IMR-90 (cell line): ENCODE measurements around the gene SOBP. TPM values are rescaled to one million over a fixed set of nuclear protein-coding genes. Genes with fewer than 3 reads are reported as not detected.

Experiments used
- ATAC-seq: fragments of 200-7000 bp; cut with Tn5 transposase; 2 replicates; pipeline ENCODE4 v1.9.1; 2020; ENCODE audit warnings: low read depth, mild to moderate bottlenecking, moderate library complexity
- BruUV-seq: library from RNA; stranded (reverse); fragments of 400-500 nt; replicated peaks from 2 replicates; lab custom pipeline; 2021; lab: Mats Ljungman, UMichigan
- CTCF ChIA-PET: fragments of 300-600 bp; formaldehyde crosslinking; extraction: SDS; loops from one replicate; lab custom pipeline; 2021; ENCODE audit warnings: antibody characterized with exemption; lab: Yijun Ruan, JAX
- POLR2A ChIA-PET: fragments of 300-600 bp; sonication (Branson Sonifier 250); formaldehyde crosslinking; loops from one replicate; lab custom pipeline; 2022; ENCODE audit warnings: antibody characterized with exemption; ENCODE audit not compliant: unreplicated experiment; lab: Charles Lee
- DNase-seq: peaks from one replicate; pipeline ENCODE4 v3.0.0; 2013
- H2AFZ ChIP-seq: replicated peaks from 2 replicates; pipeline ENCODE3; 2013; ENCODE audit warnings: low read length, mild to moderate bottlenecking; ENCODE audit not compliant: poor library complexity
- H2AK5ac ChIP-seq: 2 replicates; pipeline ENCODE4 v1.6.1; 2013; ENCODE audit warnings: low read depth, low read length, inconsistent platforms
- H2AK9ac ChIP-seq: replicated peaks from 2 replicates; pipeline ENCODE3; 2013; ENCODE audit warnings: mild to moderate bottlenecking, low read depth, low read length, moderate library complexity; ENCODE audit not compliant: poor library complexity
- H2BK120ac ChIP-seq: 2 replicates; pipeline ENCODE4 v1.6.1; 2013; ENCODE audit warnings: low read depth, low read length, inconsistent platforms
- H2BK15ac ChIP-seq: 3 replicates; pipeline ENCODE4 v1.6.1; 2013; ENCODE audit warnings: low read depth, low read length, inconsistent platforms
- H2BK20ac ChIP-seq: 2 replicates; pipeline ENCODE4 v1.6.1; 2013; ENCODE audit warnings: low read depth, mild to moderate bottlenecking, inconsistent platforms, low read length, moderate library complexity
- H2BK5ac ChIP-seq: 2 replicates; pipeline ENCODE4 v1.6.1; 2013; ENCODE audit warnings: mild to moderate bottlenecking, low read depth, low read length, inconsistent platforms; ENCODE audit not compliant: poor library complexity, severe bottlenecking
- H3K14ac ChIP-seq: replicated peaks from 2 replicates; pipeline ENCODE4 v1.6.1; 2013; ENCODE audit warnings: low read depth, low read length, inconsistent platforms
- H3K18ac ChIP-seq: 2 replicates; pipeline ENCODE4 v1.6.1; 2013; ENCODE audit warnings: low read depth, low read length, control low read depth
- H3K23ac ChIP-seq: 2 replicates; pipeline ENCODE4 v1.6.1; 2013; ENCODE audit warnings: low read depth, low read length, inconsistent platforms
- H3K27ac ChIP-seq: 2 replicates; pipeline ENCODE4 v1.5.1; 2013; ENCODE audit warnings: mild to moderate bottlenecking, control low read depth, low read length; ENCODE audit not compliant: insufficient read depth
- H3K27me3 ChIP-seq: 2 replicates; pipeline ENCODE4 v1.6.1; 2013; ENCODE audit warnings: low read length; ENCODE audit not compliant: control insufficient read depth, insufficient read depth
- H3K36me3 ChIP-seq: 2 replicates; pipeline ENCODE4 v1.6.1; 2013; ENCODE audit warnings: low read length, mixed read lengths; ENCODE audit not compliant: control insufficient read depth, insufficient read depth
- H3K4ac ChIP-seq: 2 replicates; pipeline ENCODE4 v1.6.1; 2013; ENCODE audit warnings: low read depth, low read length, inconsistent platforms
- H3K4me1 ChIP-seq: 2 replicates; pipeline ENCODE4 v1.6.1; 2013; ENCODE audit warnings: low read length, mixed read lengths; ENCODE audit not compliant: control insufficient read depth, insufficient read depth
- H3K4me2 ChIP-seq: 2 replicates; pipeline ENCODE4 v1.6.1; 2013; ENCODE audit warnings: low read depth, mild to moderate bottlenecking, control low read depth, low read length, moderate library complexity
- H3K4me3 ChIP-seq: 2 replicates; pipeline ENCODE4 v1.5.1; 2013; ENCODE audit warnings: low read depth, mild to moderate bottlenecking, control low read depth, low read length, moderate library complexity; ENCODE audit not compliant: insufficient read depth
- H3K56ac ChIP-seq: 2 replicates; pipeline ENCODE4 v1.6.1; 2013; ENCODE audit warnings: low read length, inconsistent platforms; ENCODE audit not compliant: insufficient read depth; ENCODE audit errors: extremely low read depth
- H3K79me1 ChIP-seq, 2 experiments: 2 replicates each; pipeline ENCODE4 v1.6.1; 2013; ENCODE audit warnings: low read length in 2 of 2, inconsistent platforms in 1 of 2, low read depth in 1 of 2
- H3K9ac ChIP-seq: 2 replicates; pipeline ENCODE4 v1.6.1; 2013; ENCODE audit warnings: low read depth, low read length, control low read depth
- H3K9me1 ChIP-seq: 2 replicates; pipeline ENCODE4 v1.6.1; 2013; ENCODE audit warnings: low read length, inconsistent platforms; ENCODE audit not compliant: insufficient read depth
- H3K9me3 ChIP-seq: 2 replicates; pipeline ENCODE4 v1.6.1; 2013; ENCODE audit warnings: low read length; ENCODE audit not compliant: control insufficient read depth, insufficient read depth
- H4K20me1 ChIP-seq: 2 replicates; pipeline ENCODE4 v1.6.1; 2013; ENCODE audit warnings: low read length, inconsistent platforms; ENCODE audit not compliant: insufficient read depth
- H4K5ac ChIP-seq: 2 replicates; pipeline ENCODE4 v1.6.1; 2013; ENCODE audit warnings: mild to moderate bottlenecking, low read depth, low read length, control low read depth
- H4K8ac ChIP-seq, 2 experiments: 2 replicates each; pipeline ENCODE4 v1.6.1; 2013; ENCODE audit warnings: low read depth in 2 of 2, low read length in 2 of 2, control low read depth in 1 of 2, inconsistent platforms in 1 of 2
- H4K91ac ChIP-seq: 2 replicates; pipeline ENCODE4 v1.6.1; 2013; ENCODE audit warnings: low read depth, low read length, inconsistent platforms; ENCODE audit not compliant: insufficient read depth
- CEBPB ChIP-seq: IDR thresholded peaks from 2 replicates; pipeline ENCODE4 v1.6.1; 2012; ENCODE audit warnings: low read depth, low read length, improper control_type of control experiment
- CTCF ChIP-seq: conservative IDR thresholded peaks from 2 replicates; pipeline ENCODE4 v1.5.1; 2012; ENCODE audit warnings: mild to moderate bottlenecking, low read depth, low read length, improper control_type of control experiment
- RAD21 ChIP-seq: IDR thresholded peaks from 2 replicates; pipeline ENCODE4 v1.6.1; 2012; ENCODE audit warnings: low read length, improper control_type of control experiment
- USF2 ChIP-seq: fragments of 150-350 bp; IDR thresholded peaks from 2 replicates; pipeline ENCODE4 v1.6.1; 2017; ENCODE audit warnings: mild to moderate bottlenecking, antibody characterized with exemption, low read length, low read depth
- WGBS, 2 experiments: methylation state at CpG; one replicate each; pipeline versions ENCODE4 v1.1.5 to v1.1.7; 2013; ENCODE audit warnings: missing lambda C conversion rate in 2 of 2; ENCODE audit not compliant: insufficient read length in 1 of 2; ENCODE audit errors: extremely low coverage in 2 of 2; 5-methylcytosine and 5-hydroxymethylcytosine counted together
- dilution Hi-C: fragments of 300-500 bp; cut with HindIII; formaldehyde crosslinking; loops from one replicate; pipeline ENCODE4 v1.14.3; 2018; ENCODE audit warnings: low sequenced_read_pairs; ENCODE audit not compliant: unreplicated experiment
- in situ Hi-C: fragments of 300-500 bp; cut with MboI; formaldehyde crosslinking; loops from 3 replicates; pipeline ENCODE4 v1.14.3; 2019; ENCODE audit warnings: low sequenced_read_pairs, inconsistent platforms, mixed read lengths
- intact Hi-C: fragments of 100-400 bp; cut with micrococcal nuclease; formaldehyde crosslinking; loops from 2 replicates; pipeline ENCODE4 v1.10.0; 2022
- polyA plus RNA-seq, 3 experiments: library from polyadenylated mRNA; depleted of rRNA; stranded (reverse); fragments of >200 nt; gene quantifications; 2 replicates each; pipeline ENCODE4 v1.2.3, GENCODE V29; 2012; ENCODE audit warnings: low replicate concordance in 1 of 3
- total RNA-seq: library from RNA; depleted of rRNA; stranded (reverse); fragments of >200 nt; gene quantifications from 2 replicates; pipeline ENCODE4 v1.2.3, GENCODE V29; 2012

Gene SOBP
- total and polyA plus RNA-seq, 2 of the 4 experiments (the other 2 are of a cell fraction) = 0.60 to 0.72 TPM

- BruUV-seq = no TSS peak
- CTCF ChIA-PET = no interaction called here
- POLR2A ChIA-PET = no interaction called here
Observed at GRCh38 chr6:107441682-107442081, 48.2 kb upstream of the SOBP start.

More at GRCh38 chr6:107441682-107442081, 48.2 kb upstream of the SOBP start:
- H3K56ac ChIP-seq = no peak overlapping the region
- no peak overlapping the region for H3K4me3 ChIP-seq
- H3K4ac ChIP-seq = no peak overlapping the region
- no peak overlapping the region for H3K14ac ChIP-seq
- intact Hi-C loops (no loop called here), dilution Hi-C loops (no loop called here), in situ Hi-C loops (no loop called here)
- no peaks in the 10 kb centered on the region for H3K9me1 ChIP-seq
- no peak overlapping the region for H3K18ac ChIP-seq
- no peak overlapping the region for H2AK9ac ChIP-seq
- DNase-seq = no peak
- H2BK120ac ChIP-seq = no peak overlapping the region
- H2AFZ ChIP-seq = no peak overlapping the region
- H3K36me3 ChIP-seq = no peaks in the 10 kb centered on the region
- TF ChIP-seq RAD21 (no peak), CTCF (no peak), CEBPB (no peak), USF2 (no peak)
- H4K20me1 ChIP-seq = no peaks in the 10 kb centered on the region
- no peak overlapping the region for H3K9ac ChIP-seq
- no peaks in the 10 kb centered on the region for H3K27me3 ChIP-seq
- H2BK5ac ChIP-seq = no peak overlapping the region
- no peak overlapping the region for H4K8ac ChIP-seq
- H4K5ac ChIP-seq = no peak overlapping the region
- no peak overlapping the region for H2AK5ac ChIP-seq
- no peak overlapping the region for H3K4me2 ChIP-seq
- H3K23ac ChIP-seq = no peak overlapping the region
- H3K79me1 ChIP-seq = peaks cover 40 to 50% of the 10 kb centered on the region in 2 experiments
- WGBS, 2 experiments = 100% methylated on average over 1 of the region's 1 CpG; no CpG with 5 or more reads in 1 of the 2 experiments
- H3K4me1 ChIP-seq = peaks cover 6% of the 10 kb centered on the region
- ATAC-seq = no peak
- no peaks in the 10 kb centered on the region for H3K9me3 ChIP-seq
- H2BK15ac ChIP-seq = no peak overlapping the region
- H2BK20ac ChIP-seq = no peak overlapping the region
- H3K27ac ChIP-seq = no peak overlapping the region
- H4K91ac ChIP-seq = no peak overlapping the region
